HEK293 (cell line): Measurements from ENCODE around the gene JUP.

Experiments used
- CTCF ChIP-seq: fragments of 450-650 bp; formaldehyde crosslinking; IDR thresholded peaks from 2 replicates; pipeline ENCODE4 v1.5.1; 2016; ENCODE audit warnings: missing biosample characterization, missing genetic modification characterization
- REPIN1 ChIP-seq: fragments of 450-650 bp; formaldehyde crosslinking; IDR thresholded peaks from 2 replicates; pipeline ENCODE4 v1.5.1; 2017; ENCODE audit warnings: missing biosample characterization, missing genetic modification characterization, low read depth
- ZBTB7A ChIP-seq: fragments of 450-650 bp; formaldehyde crosslinking; IDR thresholded peaks from 2 replicates; pipeline ENCODE4 v1.5.1; 2016; ENCODE audit warnings: low read depth, missing biosample characterization, missing genetic modification characterization
- ZNF2 ChIP-seq: fragments of 450-650 bp; formaldehyde crosslinking; IDR thresholded peaks from 2 replicates; pipeline ENCODE4 v1.5.1; 2016; ENCODE audit warnings: missing biosample characterization, missing genetic modification characterization
- ZNF423 ChIP-seq: fragments of 450-650 bp; formaldehyde crosslinking; IDR thresholded peaks from 2 replicates; pipeline ENCODE4 v1.5.1; 2016; ENCODE audit warnings: missing biosample characterization, missing genetic modification characterization
- ZNF501 ChIP-seq: fragments of 450-650 bp; formaldehyde crosslinking; IDR thresholded peaks from 2 replicates; pipeline ENCODE4 v1.5.1; 2016; ENCODE audit warnings: missing biosample characterization, missing genetic modification characterization
- ZNF548 ChIP-seq: fragments of 450-650 bp; formaldehyde crosslinking; IDR thresholded peaks from 2 replicates; pipeline ENCODE4 v1.5.1; 2016; ENCODE audit warnings: missing biosample characterization, missing genetic modification characterization
- ZNF629 ChIP-seq: fragments of 450-650 bp; formaldehyde crosslinking; IDR thresholded peaks from 2 replicates; pipeline ENCODE4 v1.5.1; 2017; ENCODE audit warnings: missing biosample characterization, missing genetic modification characterization
- ZNF707 ChIP-seq: fragments of 450-650 bp; formaldehyde crosslinking; IDR thresholded peaks from 2 replicates; pipeline ENCODE4 v1.5.1; 2016; ENCODE audit warnings: missing biosample characterization, missing genetic modification characterization

GRCh38 chr17:41796121-41796895 lies 9.8 kb upstream of the JUP start:
- TF ChIP-seq ZNF501 (no peak), REPIN1 (tag by site-specific recombination) (no peak), ZBTB7A (no peak), ZNF2 (tag by site-specific recombination) (no peak), ZNF423 (no peak), ZNF707 (no peak), CTCF (no peak), ZNF548 (no peak), ZNF629 (no peak)
